Right renal cortex interstitium (tissue), 3 donors: Measurements from ENCODE around the gene DYDC1. TPM values are rescaled to one million over a fixed set of nuclear protein-coding genes. Genes with fewer than 3 reads are reported as not detected.

Experiments
- polyA plus RNA-seq, 3 donors: library from polyadenylated mRNA; unstranded; fragments of 120-200 nt; gene quantifications; one replicate each; pipeline ENCODE4 v1.2.1, GENCODE V29; 2013; ENCODE audit not compliant: insufficient read length in 3 of 3

DYDC1 gene
- polyA plus RNA-seq, 3 donors = 0.37 to 0.90 (median 0.49) TPM

Other genes starting within 250 kb of the DYDC1 start
- 10 to 100 TPM in 2 of 3 donors, 1 to 10 TPM in 1; 9.8 to 21.7 (median 16.0) TPM for gene PLAC9, start 224.0 kb downstream of the DYDC1 start, polyA plus RNA-seq
- 100 to 1,000 TPM; 123 to 144 (median 140) TPM for gene ANXA11, start 151.2 kb downstream of the DYDC1 start, polyA plus RNA-seq
- 1 to 10 TPM in 2 of 3 donors, under 1 TPM in 1; 0.67 to 1.2 (median 1.1) TPM for gene MAT1A, start 67.1 kb downstream of the DYDC1 start, polyA plus RNA-seq
- 1 to 10 TPM; 2.4 to 4.0 (median 3.1) TPM for gene DYDC2, start within 50 bp of the DYDC1 start, polyA plus RNA-seq
- gene PRXL2A, start 51.8 kb upstream of the DYDC1 start, polyA plus RNA-seq = 100 to 1,000 TPM; 116 to 134 (median 124) TPM
- gene TSPAN14, start 97.6 kb upstream of the DYDC1 start, polyA plus RNA-seq = 10 to 100 TPM; 81.6 to 86.2 (median 85.7) TPM
- gene SH2D4B, start 181.1 kb upstream of the DYDC1 start, polyA plus RNA-seq = under 1 TPM; 0.04 to 0.14 (median 0.12) TPM